Urinary bladder (tissue), 4 donors: Measurements from ENCODE around the gene SLC2A4. TPM values are rescaled to one million over a fixed set of nuclear protein-coding genes. Genes with fewer than 3 reads are reported as not detected.
"Not testable (repeated sequence)": the region's sequence is repeated elsewhere in the genome, so short reads cannot be mapped to it uniquely, and the experiment has no call there.

Experiments
- DNase-seq: peaks from one replicate; pipeline ENCODE4 v3.0.0-alpha.2; 2015; ENCODE audit errors: extremely low spot score
- H3K27ac ChIP-seq: one replicate; pipeline ENCODE4 v1.5.1; 2013; ENCODE audit warnings: low read depth, mild to moderate bottlenecking, moderate library complexity
- H3K36me3 ChIP-seq: one replicate; pipeline ENCODE4 v1.6.1; 2013; ENCODE audit warnings: mild to moderate bottlenecking, moderate library complexity; ENCODE audit not compliant: insufficient read depth
- H3K4me1 ChIP-seq: one replicate; pipeline ENCODE4 v1.6.1; 2013; ENCODE audit warnings: mild to moderate bottlenecking, moderate library complexity; ENCODE audit not compliant: insufficient read depth
- H3K4me3 ChIP-seq: one replicate; pipeline ENCODE4 v1.5.1; 2013; ENCODE audit warnings: low read depth, low read length
- WGBS: extraction: QIAGEN DNeasy Blood & Tissue Kit; methylation state at CpG from one replicate; pipeline ENCODE4 v1.1.7; 2013; 5-methylcytosine and 5-hydroxymethylcytosine counted together
- polyA plus RNA-seq: library from polyadenylated mRNA; stranded (reverse); fragments of 200-250 nt; gene quantifications from one replicate; pipeline ENCODE4 v1.2.3, GENCODE V29; 2013
- total RNA-seq: library from RNA; depleted of rRNA; stranded (reverse); fragments of >200 nt; gene quantifications from one replicate; pipeline ENCODE4 v1.2.3, GENCODE V29; 2014
- donor health status: healthy with polysubstance abuse.
- donor health status: healthy.

The SLC2A4 gene
- total and polyA plus RNA-seq, 2 donors = 11.6 to 66.1 TPM

DNA sequence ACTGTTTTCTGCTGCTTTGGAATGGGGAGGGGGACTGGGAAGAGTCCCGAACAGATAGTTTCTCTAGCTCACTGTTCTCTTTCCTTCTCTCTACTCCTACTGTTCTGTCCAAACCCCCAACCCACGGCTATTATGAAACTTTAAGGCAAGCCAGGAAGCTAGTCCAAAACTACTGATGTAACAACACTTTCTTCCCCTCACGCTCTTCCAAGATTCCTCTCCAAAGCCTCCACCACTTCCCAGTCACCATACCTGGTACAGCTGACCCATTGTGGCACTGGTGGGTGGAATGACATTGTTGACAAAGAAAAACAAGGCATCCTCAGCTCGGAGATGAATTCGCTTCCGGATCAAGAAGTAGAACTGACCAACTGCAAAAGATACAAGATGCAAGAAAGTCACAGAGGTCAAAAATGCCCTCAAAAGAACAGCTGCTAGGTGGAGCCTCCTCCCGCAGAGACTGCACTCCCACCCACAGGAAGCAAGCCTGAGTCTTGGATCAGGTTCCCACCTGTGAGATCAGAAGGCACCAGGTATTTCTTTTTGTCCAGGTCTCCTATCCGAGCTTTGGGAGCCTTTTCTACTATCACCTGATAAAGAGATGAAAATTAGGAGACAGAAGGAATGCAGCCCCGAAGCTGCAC lies 40.3 kb upstream of the SLC2A4 start:
- Histone ChIP-seq H3K4me3 (peak overlapping the region; percentile 80), H3K4me1 (no peaks in the 10 kb centered on the region), H3K27ac (peak overlapping the region; percentile 99), H3K36me3 (no peaks in the 10 kb centered on the region)
- 33% methylated on average over 9 of the region's 9 CpGs for WGBS
- no peak for DNase-seq

DNA sequence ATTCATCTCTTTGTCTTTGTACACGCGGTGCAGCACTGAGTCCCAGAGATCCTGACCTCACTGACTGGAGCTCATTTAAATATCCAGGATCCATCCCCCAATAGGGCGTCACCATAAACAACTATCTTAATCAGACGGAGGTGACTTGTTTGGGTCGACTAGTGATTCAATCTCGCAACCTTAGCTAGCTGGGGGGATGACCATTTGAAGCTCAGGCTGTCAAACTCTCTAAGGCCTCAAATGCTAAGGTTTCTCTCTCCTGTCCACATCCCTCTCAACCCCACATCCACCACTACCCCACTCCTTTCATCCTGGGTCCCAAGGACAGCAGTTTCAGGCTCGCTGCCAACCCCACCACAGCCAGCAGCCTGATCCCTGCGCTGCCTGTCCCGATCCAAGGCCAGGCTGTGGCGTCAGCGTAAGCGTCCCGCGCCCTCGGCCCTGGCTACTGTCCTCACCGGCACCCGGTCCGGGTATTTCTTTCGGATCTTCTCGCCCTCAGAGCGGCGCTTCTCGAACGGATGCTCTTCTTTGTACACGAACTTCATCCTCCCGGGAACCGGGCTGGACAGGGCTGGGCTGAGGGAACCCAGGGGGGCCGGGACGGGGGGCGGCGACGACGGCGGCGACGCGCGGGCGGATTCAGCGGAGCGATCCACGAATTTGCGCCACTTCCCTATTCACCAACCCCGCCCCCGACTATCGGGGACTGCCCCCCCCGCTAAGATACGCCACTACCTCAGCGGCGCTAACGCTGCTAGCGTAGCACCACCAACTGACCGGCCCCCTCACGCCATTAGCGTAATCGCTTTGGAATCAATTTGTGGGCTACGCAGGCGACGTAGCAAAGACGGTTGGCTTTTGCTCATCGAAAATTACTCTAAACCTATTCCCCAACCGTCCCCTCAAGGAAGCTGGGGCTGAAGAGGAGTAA lies 39.5 kb upstream of the SLC2A4 start, which contains the start of gene GABARAP:
GABARAP (minus strand) TSS at position 667 of the 934 bp plus-strand sequence; CDS start at position 548, 119 bp downstream.
- DNase-seq = peak; percentile 92
- Histone ChIP-seq H3K36me3 (no peaks in the 10 kb centered on the region), H3K4me1 (no peaks in the 10 kb centered on the region), H3K4me3 (peak within 1 kb of the TSS; percentile 80), H3K27ac (peak within 1 kb of the TSS; percentile 99)
- under 1% methylated on average over 62 of the region's 62 CpGs for WGBS

DNA sequence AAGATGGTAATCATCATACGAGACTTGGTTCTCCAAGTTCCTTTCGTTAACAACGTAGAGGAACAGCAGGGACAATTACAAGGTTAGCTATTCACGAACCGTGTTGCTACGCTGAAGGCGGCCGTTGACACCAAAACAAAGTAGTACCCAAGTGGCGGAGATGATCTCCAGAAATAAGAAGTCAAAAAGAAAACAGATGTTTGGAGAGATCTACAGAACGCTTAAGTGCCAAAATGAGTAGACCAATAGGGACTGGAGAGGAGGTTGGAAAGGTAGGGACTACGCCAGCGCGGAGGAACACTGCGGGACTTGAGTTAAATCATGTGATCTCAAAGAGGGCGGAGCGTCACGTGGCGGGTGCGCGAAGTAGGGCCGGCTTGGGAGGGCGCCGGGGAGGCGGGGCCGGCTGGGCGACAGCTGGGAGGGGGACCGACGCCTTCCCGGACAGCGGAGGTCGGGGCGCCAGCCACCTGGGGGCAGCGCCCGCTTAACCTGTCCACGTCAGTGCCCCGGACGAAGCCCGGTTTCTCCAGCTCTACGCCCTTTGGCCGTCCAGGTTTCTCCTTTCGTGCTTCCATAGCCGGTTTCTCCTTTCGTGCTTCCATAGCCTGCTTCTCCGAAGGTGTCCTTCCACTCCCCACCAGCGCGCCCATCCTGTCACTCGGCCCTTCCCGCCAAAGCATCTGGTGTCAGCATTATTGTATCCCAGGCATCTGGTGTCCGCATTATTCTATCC lies 38.6 kb upstream of the SLC2A4 start:
- no peaks in the 10 kb centered on the region for H3K4me1 ChIP-seq
- peak overlapping the region; percentile 80 for H3K4me3 ChIP-seq
- WGBS = 1% methylated on average over 49 of the region's 49 CpGs
- peak; percentile 95 for DNase-seq
- peak overlapping the region; percentile 92 for H3K27ac ChIP-seq
- H3K36me3 ChIP-seq = no peaks in the 10 kb centered on the region

- H3K36me3 ChIP-seq = no peaks in the 10 kb centered on the region
- peak overlapping the region; percentile 92 for H3K27ac ChIP-seq
- peak overlapping the region; percentile 80 for H3K4me3 ChIP-seq
- no peaks in the 10 kb centered on the region for H3K4me1 ChIP-seq
- 40% methylated on average over 2 of the region's 2 CpGs for WGBS
- no peak for DNase-seq
Observed at GRCh38 chr17:7243453-7243729, 38.1 kb upstream of the SLC2A4 start.

DNA sequence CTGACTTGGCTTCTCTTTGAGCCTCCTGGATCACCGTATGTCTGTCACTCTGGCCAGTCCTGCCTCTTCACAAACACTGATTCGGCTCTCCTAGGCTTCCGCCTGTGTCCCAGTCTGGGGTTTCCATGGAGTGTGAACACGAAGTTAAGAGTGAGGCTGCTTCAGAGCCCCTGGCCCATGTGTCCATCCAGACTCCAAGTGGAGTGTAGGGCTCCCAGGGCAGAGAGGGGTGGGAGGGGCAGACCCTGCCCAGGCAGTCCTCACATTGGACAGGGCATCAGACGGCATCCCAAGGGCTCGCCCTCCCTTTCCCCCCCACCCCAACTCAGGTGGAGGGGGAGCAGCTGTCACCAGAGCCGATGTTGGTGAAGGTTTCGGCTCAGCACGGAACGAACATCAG lies 37.7 kb upstream of the SLC2A4 start:
- H3K27ac ChIP-seq, DNase-seq, H3K4me1 ChIP-seq, H3K4me3 ChIP-seq, H3K36me3 ChIP-seq: not testable (repeated sequence)
- WGBS = 77% methylated on average over 10 of the region's 10 CpGs

- H3K4me1 ChIP-seq = peaks cover 3% of the 10 kb centered on the region
- H3K27ac ChIP-seq = no peak overlapping the region
- H3K4me3 ChIP-seq = no peak overlapping the region
- no peaks in the 10 kb centered on the region for H3K36me3 ChIP-seq
- no peak for DNase-seq
- 92% methylated on average over 5 of the region's 5 CpGs for WGBS
Observed at GRCh38 chr17:7246779-7247178, 34.7 kb upstream of the SLC2A4 start.

DNA sequence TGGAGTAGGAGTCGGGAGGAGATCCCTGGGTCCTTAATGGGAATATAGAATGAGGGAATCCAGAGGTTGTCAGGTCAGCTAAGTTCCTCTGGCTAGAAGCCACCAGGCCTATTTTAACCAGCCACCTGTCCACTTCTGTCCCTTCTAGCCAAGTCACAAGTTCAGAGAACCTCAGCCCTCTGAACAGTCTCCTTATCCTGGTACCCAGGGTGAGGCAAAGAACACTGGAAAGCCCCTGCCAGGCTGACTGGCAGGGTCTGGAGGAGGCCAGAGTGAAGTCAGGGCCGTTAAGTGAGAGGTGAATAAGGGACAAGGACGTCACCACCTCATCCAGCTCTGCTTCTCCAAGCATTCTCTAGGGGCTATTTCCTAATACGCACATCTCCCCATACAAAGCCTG lies 32.7 kb upstream of the SLC2A4 start:
- Histone ChIP-seq H3K27ac (no peak overlapping the region), H3K4me1 (peaks cover 3% of the 10 kb centered on the region), H3K4me3 (no peak overlapping the region), H3K36me3 (no peaks in the 10 kb centered on the region)
- no peak for DNase-seq
- WGBS = 73% methylated on average over 4 of the region's 4 CpGs

GRCh38 chr17:7249214-7249613 lies 32.3 kb upstream of the SLC2A4 start:
- Histone ChIP-seq H3K4me3 (no peak overlapping the region), H3K4me1 (peaks cover 3% of the 10 kb centered on the region), H3K36me3 (no peaks in the 10 kb centered on the region), H3K27ac (no peak overlapping the region)
- 78% methylated on average over 6 of the region's 6 CpGs for WGBS
- no peak for DNase-seq

DNA sequence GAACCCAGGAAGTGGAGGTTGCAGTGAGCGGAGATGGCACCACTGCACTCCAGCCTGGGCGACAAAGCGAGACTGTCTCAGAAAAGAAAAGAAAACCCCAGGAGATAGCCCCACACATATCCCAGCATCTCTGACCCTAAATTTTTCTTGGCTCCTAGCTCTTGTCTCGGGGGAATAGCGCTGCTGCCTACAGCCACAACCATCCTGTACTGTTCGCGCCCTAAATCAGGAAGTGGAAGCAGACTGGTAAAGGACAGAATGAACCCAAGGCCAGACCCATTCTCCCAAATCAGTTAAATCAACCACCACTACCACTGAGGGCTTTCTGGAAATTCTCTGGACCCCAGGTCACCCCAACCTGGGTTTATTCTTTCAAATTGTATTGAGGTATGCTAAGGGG lies 31.7 kb upstream of the SLC2A4 start:
- Histone ChIP-seq H3K27ac (no peak overlapping the region), H3K4me1 (peaks cover 3% of the 10 kb centered on the region), H3K4me3 (no peak overlapping the region), H3K36me3 (no peaks in the 10 kb centered on the region)
- 86% methylated on average over 7 of the region's 7 CpGs for WGBS
- no peak for DNase-seq

DNA sequence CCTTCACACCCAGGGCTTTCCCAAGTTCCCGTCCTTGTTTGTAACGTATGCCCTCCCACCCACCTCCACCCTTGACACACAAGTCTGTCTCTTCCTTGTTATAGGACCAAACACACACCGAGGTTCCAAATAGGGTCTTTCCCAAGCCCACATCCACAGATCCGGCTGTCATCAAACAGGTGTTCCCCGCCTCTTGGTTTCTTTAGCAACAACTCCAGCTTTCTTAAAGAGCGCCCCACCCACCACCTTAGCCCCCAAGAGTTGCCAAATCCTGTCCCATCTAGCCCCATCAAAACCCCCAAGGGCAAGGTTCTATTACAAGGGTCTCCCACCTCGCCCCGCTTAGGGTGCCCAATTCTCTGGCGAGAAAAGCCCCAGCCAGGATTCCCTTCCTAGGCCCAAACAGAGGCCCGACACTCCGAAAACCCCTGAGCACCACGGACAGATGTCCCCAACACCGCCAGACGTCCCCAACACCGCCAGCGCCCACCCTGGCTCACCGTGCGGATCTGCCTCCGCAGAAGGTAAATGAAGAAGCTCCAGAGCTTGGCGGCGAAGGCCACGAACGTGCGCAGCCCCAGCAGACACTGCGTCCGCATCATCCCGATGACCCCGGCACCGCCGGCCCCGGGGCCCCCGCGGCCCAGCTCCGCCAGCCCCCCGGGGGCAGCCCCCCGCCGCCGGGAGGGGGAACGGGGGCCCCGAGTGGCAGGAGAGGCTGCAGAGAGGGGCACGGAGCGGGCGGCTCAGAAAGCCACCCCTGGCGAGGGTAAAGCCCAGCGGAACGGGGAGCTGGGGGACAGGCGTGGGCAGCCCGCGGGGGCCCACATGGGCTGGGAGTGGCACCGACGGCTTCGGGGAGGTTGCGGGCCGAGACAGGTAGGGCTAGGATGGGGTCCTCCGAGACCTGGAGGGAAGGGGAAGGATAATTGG lies 30.6 kb upstream of the SLC2A4 start:
- no peak for DNase-seq
- WGBS = under 1% methylated on average over 55 of the region's 55 CpGs
- peaks cover 3% of the 10 kb centered on the region for H3K4me1 ChIP-seq
- H3K4me3 ChIP-seq = peak overlapping the region; percentile 92
- peak overlapping the region; percentile 87 for H3K27ac ChIP-seq
- no peaks in the 10 kb centered on the region for H3K36me3 ChIP-seq

- DNase-seq = peak; percentile 99
- H3K27ac ChIP-seq = peak within 1 kb of the TSS; percentile 97
- WGBS = 1% methylated on average over 41 of the region's 41 CpGs
- peaks cover 3% of the 10 kb centered on the region for H3K4me1 ChIP-seq
- peak within 1 kb of the TSS; percentile 92 for H3K4me3 ChIP-seq
- H3K36me3 ChIP-seq = no peaks in the 10 kb centered on the region
Observed at GRCh38 chr17:7251661-7252175, 29.8 kb upstream of the SLC2A4 start, which contains the start of gene CTDNEP1. CTDNEP1 (minus strand) TSS chr17:7251734; CDS start chr17:7251296, 438 bp downstream.

DNA sequence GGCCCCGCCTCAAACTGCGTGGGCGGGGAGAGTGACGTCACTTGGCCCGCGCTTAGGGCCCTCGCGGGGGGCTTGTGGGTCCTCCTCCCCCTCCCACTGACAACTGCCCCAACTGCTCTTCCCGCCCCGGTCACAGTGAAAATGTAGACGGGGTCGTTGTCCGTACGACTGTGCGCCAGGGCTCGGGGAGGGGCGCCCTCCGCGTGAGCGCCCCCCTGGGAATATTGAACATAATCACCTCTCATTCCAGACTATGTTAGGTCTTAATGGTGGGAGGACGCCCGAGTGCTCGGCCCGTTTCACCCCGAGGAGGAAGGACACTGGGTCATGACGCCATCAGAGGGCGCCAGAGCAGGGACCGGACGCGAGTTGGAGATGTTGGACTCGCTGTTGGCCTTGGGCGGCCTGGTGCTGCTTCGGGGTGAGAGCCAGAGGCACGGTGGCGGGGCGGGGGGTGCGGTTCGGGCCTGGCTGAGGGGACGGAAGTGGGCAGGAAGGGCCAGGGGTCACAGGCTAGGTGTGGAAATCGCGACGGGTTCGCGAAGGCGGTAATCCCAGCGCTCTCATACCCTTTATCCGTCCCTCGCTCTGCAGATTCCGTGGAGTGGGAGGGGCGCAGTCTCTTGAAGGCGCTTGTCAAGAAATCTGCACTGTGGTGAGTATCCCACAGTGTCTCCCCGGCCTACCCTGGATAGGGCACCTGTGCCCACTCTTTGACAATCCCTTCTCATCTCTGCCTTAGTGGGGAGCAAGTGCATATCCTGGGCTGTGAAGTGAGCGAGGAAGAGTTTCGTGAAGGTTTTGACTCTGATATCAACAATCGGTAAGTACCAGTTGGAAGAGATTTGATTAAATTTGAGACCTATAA lies 29.1 kb upstream of the SLC2A4 start, which contains the start of gene ELP5:
ELP5 (plus strand) TSS at position 40 of the 868 bp plus-strand sequence; CDS start at position 376, 336 bp downstream.
- H3K27ac ChIP-seq = peak within 1 kb of the TSS; percentile 97
- WGBS = under 1% methylated on average over 55 of the region's 55 CpGs
- peak; percentile 92 for DNase-seq
- H3K36me3 ChIP-seq = no peaks in the 10 kb centered on the region
- H3K4me1 ChIP-seq = peaks cover 3% of the 10 kb centered on the region
- H3K4me3 ChIP-seq = peak within 1 kb of the TSS; percentile 92
